A673 (cell line): ENCODE results near the gene C2.

Experiments
- CTCF ChIP-seq: fragments of 300-800, 200-600 bp; sonication (generic); conservative IDR thresholded peaks from 2 replicates; pipeline ENCODE4 v1.5.1; 2017; ENCODE audit warnings: low read depth, mild to moderate bottlenecking, antibody characterized with exemption, low read length, moderate library complexity, mixed read lengths
- EZH2 ChIP-seq: fragments of 200-600 bp; sonication (generic); IDR thresholded peaks from 2 replicates; pipeline ENCODE4 v1.6.1; 2017; ENCODE audit warnings: borderline replicate concordance, low read depth, mild to moderate bottlenecking, mixed read lengths, antibody characterized with exemption, low read length; ENCODE audit not compliant: poor library complexity, severe bottlenecking

- TF ChIP-seq CTCF (no peak), EZH2 (no peak)
These were observed 38.2 kb downstream of the C2 start for GRCh38 chr6:31965700-31966099.
